Esophagus mucosa (tissue), 1 donor: ENCODE measurements around the gene SCAP. TPM values are rescaled to one million over a fixed set of nuclear protein-coding genes. Genes with fewer than 3 reads are reported as not detected.

Experiments
- ATAC-seq: fragments of 200-7000 bp; cut with Tn5 transposase; one replicate; pipeline ENCODE4 v1.9.1; 2020
- total RNA-seq: library from RNA; stranded (reverse); gene quantifications from one replicate; pipeline ENCODE4 v1.2.4, GENCODE V29; 2023
- donor health status: DM: yes; HTN: yes; CAD: no.

SCAP gene
- total RNA-seq, 1 donor from 2014 or later = 59.8 TPM

DNA sequence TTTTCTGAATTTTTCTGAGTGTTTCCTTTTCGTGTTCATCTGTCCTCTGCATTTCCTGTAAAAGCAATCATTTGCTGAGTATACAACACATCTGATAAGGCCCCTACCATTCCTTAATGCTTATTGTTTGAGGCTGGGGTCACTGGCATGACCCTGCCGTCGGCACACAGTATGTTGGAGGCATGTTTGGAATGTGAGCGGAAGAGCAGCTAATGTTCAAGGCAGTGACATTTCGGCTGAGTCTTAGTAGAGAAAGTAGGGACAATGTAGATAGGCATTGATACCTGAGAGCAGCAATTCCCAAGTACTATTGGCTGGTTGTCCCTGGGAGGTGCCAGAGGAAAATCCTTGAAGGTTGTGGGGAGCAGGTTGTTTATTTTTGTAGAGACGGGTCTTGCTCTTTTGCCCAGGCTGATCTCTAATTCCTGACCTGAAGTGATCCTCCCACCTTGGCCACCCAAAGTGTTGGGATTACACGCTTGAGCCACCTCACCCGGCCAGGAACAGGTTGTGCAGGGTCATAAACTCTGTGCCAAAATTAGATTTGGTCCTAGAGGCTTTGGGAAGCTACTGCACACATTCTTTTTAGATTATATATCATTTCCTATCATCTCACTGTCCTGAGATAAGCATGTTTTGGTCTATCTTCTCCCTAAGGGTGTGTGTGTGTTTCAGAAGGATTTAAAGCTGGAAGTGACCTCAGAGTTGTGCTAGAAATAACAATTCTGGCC, 81.4 kb downstream of the SCAP start:
- ATAC-seq = peak; percentile 50

DNA sequence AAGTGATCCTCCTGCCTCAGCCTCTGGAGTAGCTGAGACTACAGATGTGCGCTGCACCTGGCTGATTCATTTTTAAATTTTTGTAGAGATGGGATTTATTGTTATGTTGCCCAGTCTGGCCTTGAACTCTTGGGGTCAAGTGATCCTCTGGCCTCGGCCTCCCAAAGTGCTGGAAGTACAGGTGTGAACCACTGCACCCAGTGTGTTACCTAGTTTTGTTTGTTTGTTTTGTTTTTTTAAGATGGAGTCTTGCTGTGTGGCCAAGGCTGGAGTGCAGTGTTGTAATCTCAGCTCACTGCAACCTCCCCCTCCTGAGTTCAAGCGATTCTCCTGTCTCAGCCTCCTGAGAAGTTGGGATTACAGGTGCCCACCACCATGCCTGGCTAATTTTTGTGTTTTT, 82.8 kb downstream of the SCAP start:
- no peak for ATAC-seq

DNA sequence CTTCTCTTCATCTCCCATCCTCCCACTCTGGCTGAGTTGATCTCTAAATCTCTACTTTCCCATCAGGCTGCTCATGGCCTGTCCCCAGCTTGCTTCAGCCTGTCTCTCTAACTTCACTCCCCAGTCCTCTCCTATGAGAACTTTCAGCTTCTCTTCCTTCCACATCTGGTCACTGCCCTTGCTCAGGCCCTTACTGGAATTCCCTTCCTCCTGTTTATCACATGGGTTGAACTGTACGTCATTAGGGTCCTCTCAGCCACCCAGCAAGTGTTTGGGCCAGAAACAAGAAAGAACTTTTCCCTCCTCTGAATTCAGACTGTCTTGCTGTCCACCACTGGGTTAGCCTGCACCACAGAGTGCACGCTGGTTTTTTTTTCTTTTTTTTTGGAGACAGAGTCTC, 89.9 kb downstream of the SCAP start:
- no peak for ATAC-seq

DNA sequence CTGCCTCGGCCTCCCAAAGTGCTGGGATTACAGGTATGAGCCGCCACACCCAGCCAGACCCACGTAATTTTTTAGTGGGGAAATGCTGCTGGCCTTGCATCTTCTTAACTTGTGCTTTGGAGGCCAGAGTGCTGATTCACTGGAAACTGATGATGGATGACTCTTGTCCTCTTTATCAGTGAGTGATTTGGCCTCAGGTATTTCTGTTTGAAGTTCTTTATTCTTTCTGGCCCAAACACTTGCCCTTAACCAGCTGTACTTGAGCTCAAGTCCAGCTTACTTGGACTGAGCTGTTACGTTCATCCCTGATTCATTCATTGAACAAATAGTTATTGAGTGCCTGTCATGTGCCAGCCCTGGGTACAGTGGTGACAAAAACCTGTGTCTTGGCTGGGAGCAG, 90.7 kb downstream of the SCAP start:
- no peak for ATAC-seq

GRCh38 chr3:47384425-47384824, 91.3 kb downstream of the SCAP start:
- no peak for ATAC-seq

DNA sequence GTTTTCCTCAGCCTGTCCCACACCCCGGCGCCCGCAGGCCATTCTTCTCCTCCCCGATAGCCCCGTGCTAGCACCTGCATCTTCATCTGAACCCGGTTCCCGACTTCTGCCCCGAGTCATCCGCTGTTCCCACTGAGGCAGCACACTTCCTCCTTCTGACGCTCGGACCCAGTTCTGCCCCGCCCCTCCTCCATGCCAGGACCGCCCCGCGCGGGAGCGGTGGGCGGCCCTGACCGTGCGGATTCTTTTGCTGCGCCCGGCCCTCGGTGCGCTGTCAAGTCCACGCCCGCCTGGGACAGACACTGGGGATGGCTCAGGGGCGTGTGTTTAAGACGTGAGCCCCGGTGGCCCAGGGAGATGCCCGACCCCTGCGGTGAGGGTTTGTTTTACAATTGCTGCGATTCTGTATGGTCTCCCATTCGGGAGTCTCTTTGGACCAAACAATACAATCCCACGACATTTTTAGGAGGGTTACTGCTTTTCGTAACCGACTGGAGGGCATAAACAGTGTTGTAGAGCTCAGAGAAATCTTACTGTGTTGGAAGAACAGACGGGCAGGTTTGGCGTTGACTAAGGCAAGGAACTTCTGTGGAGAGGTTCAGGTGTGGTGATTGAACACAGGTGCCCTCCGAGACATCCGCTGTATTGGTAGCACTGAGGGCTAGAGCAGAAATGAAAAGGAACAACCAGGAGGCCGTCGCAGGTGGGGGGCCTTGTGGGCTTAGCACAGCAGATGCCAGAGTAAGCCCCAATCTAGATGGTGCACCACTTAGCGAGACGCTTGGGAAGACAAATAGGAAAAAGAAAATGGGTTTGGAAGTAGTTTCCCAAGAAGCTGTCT, 94.2 kb downstream of the SCAP start:
- peak; percentile 84 for ATAC-seq

GRCh38 chr3:47380601-47381316, 95.0 kb downstream of the SCAP start, which contains the start of gene PTPN23:
PTPN23 (plus strand) TSS chr3:47381021; CDS start chr3:47381097, 76 bp downstream.
- peak; percentile 89 for ATAC-seq

DNA sequence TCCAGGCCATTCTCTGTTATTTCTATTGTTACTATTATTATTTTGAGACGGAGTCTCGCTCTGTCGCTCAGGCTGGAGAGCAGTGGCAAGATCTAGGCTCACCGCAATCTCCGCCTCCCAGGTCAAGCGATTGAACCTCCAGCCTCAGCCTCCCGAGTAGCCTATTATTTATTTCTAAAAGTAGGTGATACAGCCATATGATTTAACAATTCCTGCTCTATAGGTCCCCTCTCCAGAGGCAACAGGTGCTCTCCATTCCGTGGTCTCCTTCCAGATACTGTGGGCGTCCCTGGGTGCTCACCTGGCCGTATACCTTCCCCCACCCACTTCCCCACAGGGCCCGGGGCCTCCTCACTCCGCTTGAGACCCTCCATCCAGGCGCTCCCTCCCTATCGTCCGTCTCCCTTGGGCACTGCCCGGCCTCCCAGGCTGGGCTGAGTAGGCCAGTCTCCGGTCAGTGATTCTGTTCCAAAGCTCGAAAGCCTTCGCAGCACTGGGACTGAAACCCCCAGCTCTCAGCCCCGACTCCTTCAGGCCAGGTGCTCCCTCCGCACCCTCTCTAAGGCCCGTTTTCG, 95.6 kb downstream of the SCAP start:
- ATAC-seq = peak; percentile 8

DNA sequence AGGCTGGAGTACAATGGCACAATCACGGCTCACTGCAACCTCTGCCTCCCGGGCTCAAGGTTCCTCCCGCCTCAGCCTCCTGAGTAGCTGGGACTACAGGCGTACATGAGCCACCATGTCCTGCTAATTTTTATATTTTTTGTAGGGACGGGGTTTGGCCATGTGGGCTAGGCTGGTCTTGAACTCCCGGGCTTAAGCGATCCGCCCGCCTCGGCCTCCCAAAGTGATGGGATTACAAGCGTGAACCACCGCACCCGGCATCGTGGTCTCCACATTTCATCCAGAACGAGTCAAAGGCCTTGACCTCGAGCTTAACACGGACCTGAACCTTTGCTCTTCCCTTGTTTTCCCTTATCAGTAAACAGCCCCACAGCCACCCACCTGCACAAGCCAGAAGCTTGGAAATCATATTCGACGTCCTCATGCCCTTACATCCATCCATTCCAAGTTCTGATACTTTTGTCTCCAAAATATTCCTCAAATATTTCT, 96.3 kb downstream of the SCAP start:
- ATAC-seq = no peak

- no peak for ATAC-seq
Measured at GRCh38 chr3:47378869-47379268, 96.9 kb downstream of the SCAP start.

- no peak for ATAC-seq
Measured at GRCh38 chr3:47377186-47377585, 98.6 kb downstream of the SCAP start.

DNA sequence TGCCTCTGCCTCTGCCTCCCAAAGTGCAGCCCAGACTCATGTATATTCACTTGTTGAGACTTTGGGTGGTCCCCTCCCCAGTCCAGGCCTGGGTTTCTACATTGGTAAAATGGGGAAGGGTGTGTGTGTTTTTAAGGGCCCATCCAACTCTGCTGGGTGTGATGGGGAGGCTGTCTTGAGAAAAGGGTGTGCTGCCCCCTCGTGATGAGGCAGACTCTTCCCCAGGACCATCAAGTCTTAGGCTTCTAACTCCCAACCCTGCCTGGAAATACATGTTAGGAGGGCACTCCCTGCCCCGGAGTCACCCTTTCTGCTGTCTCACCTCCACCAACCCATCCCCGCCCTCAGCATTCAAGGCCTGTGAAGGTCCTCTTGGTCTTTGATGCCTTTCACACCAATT, 99.3 kb downstream of the SCAP start:
- no peak for ATAC-seq

- no peak for ATAC-seq
Measured at GRCh38 chr3:47374587-47374986, 101.2 kb downstream of the SCAP start.

DNA sequence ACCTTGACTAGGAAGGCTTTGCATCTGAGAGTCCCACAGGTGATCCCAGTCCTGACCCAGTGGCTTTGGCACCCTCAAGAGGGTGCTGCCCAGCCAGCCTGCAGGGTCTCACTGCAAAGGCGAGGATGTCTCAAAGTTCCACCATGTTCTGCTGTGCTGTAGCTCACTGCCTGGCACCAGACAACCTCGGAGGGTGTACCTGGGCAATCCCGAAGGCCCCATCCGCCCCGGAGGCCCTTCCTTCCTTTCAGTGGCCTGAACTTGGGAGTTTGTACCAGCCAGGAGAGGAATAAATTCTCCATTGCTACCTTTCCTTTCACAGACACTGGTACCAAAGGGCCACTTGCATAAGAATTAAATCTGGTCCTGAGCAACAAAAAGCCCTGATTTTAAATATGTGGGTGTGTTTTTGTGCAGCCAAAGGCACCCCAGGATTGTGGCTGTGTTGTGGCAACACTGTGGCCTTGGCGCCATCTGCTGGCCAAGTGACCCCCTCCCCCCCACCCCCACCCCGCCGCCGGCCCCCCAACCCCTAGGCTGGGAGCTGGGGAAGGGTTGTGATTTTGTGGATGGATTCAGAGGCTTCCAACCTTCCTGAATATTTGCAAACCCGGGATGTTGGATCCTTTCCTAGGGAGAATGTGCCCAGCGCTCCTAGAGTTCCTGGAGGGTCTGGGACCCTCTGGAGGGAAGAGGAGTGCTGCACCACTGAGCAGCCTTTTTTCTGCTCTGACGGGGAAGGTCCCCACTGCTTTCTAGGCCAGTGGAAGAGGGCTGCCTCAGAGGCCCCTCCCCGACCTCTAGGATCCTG, 104.6 kb downstream of the SCAP start:
- peak; percentile 27 for ATAC-seq

- peak; percentile 47 for ATAC-seq
Measured at GRCh38 chr3:47370020-47370419, 105.7 kb downstream of the SCAP start.

DNA sequence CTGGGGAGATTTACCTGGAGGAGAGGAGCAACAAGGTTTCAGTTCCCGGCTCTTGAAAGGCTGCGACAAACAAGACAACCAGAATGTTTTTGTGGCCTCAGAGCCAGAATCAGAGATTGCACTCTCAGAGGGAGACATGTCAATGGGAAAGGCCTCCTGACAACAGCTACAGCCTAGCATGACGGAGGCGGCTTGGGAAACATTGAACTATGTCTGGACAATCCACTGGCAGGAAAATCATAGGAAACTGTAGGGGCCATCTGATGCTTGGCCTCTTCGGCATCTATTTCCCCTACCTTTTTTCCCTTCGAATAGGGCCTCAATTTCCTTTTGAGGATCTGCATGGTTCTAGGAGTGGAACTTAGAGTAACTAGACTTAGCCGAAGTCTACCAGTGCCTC, 108.1 kb downstream of the SCAP start:
- ATAC-seq = no peak

DNA sequence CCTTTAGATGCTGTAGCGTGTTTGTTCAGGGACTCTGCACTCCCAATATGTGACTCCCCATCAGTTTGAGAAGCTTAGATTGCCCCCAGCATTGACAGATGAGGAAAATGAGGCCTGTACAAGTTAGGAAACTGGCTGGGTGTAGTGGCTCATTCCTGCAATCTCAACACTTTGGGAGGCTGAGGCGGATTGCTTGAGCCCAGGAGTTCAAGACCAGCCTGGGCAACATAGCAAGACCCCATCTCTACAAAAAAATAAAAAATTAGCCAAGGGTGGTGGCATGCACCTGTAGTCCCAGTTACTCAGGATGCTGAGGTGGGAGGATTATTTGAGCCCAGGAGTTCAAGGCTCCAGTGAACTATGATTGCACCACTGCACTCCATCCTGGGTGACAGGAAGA, 108.9 kb downstream of the SCAP start:
- no peak for ATAC-seq

DNA sequence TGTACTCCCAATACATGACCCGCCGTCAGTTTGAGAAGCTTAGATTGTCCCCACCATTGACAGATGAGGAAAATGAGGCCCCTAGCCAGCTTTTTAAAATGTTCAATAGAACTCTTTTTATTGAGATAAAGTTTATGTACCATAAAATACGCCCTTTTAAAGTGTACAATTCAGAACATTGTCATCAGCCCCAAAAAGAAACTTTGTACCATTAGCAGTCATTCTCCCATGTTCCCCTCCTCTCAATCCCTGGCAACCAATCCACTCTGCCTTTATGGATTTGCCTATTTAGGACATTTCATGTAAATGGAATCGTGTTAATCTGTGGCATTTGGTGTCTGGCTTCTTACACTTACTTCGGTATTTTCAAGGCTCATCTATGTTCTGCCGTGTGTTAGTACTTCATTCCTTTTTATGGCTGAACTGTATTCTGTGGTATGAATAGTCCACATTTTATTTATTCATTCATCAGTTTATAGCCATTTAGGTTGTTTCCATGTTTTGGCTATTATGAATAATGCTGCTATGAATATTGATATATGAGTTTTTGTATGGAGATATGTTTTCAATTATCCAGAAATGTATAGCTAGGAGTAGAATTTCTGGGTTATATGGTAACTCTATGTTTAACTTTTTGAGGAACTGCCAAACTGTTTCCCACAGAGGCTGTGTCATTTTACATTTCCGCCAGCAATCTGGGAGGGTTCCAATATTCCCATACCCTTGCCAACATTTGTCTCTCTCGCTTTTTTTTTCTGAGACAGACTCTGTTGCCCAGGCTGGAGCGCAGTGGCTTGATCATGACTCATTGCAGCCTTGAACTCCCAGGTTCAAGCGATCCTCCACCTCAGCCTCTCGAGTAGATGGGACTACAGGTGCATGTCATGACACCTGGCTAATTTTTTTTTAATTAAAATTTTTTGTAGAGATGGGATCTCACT, 110.3 kb downstream of the SCAP start:
- ATAC-seq = no peak
